HG03457 (cell line): ENCODE measurements around the gene CMSS1.

Experiments
- ATAC-seq: cut with Tn5 transposase; IDR thresholded peaks from one replicate; pipeline ENCODE4 v1.9.1; 2021; ENCODE audit warnings: moderate number of reproducible peaks; ENCODE audit not compliant: unreplicated experiment

CMSS1 gene

DNA sequence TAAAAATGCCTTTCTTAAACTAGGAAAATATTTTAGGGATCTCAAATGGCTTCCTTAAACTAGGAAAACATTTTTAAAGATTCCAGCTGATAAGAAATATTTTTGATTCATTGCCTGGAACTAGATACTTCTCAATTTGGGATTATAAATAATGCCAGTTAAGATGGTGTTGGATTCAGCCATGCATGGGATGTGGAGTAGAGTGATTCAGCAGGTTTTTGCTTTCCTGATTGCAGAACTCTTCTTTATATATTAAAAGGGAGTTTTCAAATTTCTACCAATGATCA is 281.1 kb downstream of the CMSS1 start:
- no peak for ATAC-seq

DNA sequence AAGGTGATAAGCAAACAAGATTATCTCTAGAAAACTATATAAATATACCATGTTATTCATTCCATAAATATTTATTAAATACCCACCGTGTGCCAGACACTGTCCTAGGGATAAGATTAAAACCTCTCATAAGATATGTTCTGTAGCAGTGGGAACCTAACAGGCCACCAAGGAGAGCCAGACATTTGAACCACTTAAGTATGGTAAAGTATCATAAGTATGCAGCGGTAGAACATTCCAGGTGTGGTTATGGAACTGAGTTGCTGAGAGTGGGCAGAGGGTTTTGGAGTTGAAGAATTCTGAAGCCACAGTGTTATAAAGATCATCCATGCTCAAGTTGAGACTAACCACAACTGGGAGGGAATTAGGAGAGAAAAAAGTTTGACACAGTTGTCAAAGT is 282.0 kb downstream of the CMSS1 start:
- ATAC-seq, result no peak

DNA sequence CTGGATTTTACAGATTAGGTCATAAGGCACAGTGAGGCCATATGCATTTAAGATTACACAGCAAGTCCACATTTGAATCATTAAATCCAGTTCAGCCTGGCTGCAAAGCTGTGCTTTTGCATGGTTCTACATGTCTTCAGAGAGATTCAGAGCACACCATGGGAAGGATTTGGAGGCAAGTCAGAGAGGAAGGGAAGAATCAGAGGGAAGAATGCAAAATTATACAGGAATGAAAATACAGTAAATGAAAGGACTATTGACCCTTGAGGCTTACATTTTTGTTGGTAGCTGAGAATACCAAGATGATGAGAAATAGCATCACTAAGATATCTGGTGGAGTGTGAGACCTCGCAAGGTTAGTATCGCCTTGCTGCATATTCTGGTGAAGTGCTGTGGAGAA is 282.8 kb downstream of the CMSS1 start:
- ATAC-seq, result no peak

DNA sequence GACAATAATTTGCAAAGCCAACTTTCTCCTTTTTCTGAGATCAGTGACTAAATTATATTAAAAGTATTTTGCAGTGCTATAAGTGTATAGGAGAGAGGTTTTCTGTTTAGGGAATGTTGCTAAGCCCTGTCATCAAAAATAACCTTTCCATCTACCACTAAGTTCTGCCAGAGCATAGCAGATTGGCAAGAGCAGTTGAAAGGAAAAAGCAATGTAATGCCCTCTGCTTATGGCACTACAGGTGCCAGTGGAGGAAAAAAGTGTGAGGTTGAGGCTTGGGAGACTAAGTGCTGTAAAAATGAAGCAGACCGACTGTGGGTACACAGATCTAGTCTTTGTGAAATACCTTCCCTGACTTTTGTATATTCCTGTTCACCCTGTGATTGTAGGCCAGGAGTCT is 285.1 kb downstream of the CMSS1 start:
- no peak for ATAC-seq

DNA sequence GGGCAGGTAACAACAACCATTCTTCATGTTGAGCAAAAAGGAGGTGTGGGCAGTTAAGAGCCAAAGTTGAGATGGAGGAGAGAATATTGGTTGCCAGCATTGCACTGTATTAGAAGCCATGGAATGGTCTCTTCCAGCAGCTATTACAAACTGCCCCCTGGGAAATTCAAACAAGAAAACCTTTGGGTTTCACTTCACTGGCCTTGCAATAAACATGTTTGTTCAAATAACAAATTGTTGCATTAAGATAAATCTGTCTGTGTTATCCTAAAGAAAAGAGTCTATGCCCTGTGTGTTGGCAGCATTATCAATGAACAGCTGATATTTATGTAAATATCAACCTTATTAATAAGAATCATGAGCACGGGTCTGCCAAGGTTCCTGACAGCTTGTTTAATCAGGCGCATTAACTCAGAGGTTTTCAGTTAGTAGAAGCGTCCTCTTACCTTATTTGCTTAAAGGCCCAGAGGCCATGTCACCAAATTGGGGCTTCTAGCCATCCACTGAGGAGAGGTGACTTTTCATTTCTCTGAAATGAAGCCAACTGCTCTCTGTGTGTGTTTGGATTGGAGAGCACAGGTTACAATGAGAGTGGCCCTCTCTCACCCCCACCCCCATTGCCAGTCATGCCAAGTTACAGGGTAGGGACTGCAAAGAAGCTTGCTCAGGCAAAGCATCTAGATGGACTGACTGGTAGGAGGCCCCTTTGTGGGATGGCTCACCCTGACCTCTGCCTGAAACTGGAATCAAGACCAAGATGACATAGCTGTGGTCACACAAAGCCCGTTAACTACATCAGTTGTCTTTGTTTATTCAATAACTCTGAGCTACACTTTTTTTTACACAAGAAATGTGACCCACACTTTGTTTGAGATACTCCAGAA is 286.1 kb downstream of the CMSS1 start:
- peak; percentile 86 for ATAC-seq

DNA sequence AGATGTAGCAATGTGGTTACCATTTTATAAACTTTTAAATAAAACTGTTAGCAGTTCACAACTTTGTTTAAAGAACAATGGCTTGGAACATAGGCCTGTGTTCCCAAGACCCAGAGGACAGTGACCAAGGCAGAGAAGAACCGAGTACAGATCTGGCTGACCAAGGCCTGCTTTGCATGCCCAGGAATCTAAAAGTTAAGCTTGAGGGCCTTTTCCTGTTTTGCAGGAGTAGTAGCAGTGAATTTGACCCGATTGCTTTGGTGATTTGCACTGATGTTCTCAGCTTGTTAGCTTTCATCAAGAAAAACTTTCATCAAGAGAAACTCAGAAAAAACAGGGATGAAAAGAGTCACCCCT is 286.8 kb downstream of the CMSS1 start:
- peak; percentile 35 for ATAC-seq

DNA sequence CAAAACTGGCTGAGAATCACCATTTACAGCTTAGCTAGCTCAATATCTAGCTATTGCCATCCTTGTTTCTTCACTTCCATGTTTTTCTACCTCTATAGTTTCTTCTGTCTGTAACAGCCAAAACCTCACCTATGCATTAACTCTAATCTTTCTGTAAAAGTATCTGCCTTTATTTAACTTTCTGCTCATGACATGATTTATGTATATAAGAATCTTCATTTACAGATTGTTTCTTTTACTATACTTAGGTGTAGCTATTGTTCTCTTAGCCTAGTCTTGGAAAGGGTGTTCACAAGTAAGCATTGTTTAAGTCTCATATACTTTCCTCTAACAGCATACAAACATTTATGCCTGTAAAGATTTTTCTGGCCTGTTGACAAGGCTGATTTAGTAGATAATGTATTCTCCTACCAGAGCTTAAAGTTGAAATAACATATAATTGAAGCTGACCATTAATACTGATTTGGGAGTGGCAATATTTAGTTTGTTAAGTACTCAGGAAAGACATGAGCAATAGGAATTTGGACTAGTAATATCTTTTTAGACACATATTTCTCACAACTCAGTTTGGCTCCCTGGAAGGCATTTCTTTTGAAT is 287.3 kb downstream of the CMSS1 start:
- no peak for ATAC-seq

DNA sequence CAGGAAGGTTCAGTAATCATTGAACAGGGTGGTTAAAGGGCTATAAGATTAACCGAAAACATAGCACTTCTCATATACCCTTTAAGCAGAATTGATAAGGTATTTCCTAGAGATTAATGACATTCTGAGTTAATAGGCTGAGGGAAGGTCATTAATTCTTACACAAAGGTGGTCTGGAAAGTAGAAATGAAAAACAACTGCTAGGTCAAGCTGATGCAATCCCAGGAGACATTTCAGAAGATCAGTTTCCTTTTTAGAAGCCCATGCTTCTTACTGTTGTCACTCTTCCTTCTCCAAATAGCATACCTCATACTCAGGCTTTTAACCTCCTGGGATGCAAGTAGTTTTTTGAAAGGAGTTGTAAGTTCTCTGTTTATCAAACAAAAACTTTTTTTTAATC is 287.8 kb downstream of the CMSS1 start:
- ATAC-seq, result peak; percentile 42

DNA sequence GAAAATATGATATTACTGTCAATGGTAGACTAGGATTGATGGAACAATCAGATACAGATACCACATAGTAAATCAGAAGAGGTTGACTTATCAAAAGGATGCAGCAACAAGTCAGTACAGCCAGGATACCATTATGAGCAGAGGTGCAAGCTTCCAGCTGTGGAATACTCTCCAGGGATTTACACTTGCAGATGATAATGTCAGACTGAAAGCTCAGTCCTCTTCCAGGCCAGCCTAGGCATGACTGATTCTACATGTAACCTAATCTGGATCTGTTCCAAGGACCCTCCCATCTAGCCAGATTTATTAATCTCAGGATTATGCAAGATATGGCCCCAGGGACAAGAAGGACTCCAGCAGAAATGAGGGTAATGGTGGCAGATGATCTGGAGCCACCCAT is 288.4 kb downstream of the CMSS1 start:
- ATAC-seq, result no peak

DNA sequence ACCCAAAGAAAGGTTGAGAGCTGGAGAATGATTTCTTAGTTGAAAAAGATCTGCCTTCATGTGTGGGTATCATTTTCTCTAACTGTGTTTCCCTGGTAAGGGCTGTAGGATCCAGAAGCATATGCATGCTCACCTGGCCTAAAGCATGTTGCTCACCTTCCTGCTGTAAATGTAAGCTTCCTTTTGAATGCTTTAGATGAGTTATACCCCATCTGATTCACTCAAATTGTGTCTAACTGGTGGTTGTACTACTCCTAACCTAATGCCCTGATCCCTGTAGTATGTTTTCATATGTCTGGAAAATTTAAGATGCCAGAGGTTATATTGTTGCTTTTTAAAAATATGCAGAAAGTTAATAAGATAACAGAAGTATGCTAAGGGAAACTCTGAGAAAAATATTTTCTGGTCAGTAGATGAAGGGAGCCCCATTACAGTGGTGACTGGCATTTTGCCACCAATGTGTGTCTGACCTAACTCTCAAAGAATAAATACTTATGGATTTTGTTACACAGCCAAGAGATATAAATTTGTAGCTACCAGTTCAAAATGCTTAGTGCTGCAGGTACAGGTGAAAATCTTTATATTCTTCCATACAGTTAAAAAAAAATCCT is 289.0 kb downstream of the CMSS1 start:
- no peak for ATAC-seq

DNA sequence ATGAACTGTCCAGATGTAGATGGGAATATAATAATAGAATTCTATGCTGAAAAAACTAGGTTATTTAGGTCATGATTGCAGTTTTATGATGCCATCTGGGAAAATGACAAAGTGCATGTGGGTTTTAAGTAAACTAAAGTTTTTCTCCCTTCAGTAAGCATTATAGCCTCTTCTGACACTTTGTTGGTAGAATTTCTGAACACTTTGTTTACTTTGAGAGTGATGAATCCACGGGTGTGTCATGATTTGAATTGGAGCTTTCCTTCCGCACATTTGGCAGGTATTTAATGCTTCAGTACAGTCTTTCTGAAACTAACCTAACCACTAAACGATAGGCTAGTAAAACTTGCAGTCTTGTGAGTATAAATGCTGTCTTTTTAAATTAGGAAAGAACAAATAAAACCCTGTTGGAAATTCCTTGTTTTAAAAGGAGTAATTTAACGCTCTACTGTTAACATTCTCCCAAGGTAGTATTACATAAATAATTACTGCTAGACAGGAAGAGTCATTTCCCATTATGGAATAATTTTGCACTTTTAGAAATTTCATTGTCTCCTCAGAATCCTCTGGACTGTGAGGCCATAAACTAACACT is 289.7 kb downstream of the CMSS1 start:
- no peak for ATAC-seq

DNA sequence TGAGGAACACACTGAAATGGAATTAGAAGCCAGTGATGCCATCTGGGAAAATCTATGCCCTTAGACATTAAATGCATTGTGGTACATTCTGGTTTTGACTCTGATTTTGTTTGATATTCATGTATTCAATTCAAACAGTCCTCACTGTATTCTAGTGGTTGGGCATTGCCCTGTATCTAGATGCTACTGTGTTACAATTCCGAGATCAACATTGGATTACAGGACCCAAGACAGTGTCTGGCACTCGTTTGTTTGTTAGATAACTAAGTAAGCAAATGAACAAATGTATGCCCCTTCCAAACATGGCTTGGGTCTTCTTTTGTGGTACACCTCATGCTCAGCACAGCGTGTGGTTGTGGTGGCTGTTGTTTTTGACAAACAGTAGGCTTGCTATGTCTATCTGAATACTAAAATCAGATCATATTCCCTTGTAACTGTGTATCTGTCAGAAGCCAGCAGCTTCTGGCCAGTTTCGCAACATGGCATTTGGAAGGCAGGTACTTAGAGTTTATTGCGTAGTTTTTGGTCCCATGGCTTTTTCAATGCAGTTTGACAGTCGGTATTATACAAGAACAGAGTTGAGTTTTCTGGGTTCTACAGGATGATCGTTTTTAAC is 290.9 kb downstream of the CMSS1 start:
- ATAC-seq, result no peak

DNA sequence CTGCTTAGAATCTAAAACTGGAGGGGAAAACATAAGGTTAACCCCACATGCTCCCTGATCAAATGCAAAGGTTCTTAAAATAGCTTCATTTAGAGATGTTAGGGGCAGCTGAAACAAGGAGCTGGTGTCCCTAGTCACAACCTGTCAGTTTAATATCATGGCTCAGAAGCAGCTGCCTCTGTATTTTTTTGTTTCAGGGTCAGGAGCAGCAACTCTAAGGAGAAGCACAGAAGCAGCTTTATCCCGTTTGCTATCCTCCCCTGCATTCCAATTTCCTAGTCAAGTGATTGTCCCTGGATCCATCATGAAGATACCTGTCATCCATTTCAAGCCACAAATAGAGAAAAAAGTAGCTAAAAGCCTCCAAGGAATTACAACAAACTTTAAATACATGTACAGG is 292.5 kb downstream of the CMSS1 start:
- ATAC-seq, result no peak

DNA sequence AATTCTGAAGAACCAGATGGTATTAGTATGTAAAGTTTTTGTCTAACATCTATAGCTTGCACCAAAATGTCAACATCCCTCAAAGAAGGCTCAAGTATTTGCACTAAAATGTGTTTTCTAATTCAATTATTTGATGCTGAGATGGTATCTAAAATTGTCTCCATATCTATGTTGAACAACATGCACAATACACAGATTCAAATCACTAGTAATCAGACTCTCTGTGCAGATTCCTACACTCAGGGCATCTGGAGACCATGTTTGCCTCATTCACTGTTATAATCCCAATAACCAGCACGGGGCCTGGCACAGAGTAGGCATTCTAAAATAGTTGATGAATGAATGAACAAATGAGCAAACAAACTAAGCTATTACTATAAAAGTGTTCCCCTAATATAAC is 294.1 kb downstream of the CMSS1 start:
- ATAC-seq, result no peak

DNA sequence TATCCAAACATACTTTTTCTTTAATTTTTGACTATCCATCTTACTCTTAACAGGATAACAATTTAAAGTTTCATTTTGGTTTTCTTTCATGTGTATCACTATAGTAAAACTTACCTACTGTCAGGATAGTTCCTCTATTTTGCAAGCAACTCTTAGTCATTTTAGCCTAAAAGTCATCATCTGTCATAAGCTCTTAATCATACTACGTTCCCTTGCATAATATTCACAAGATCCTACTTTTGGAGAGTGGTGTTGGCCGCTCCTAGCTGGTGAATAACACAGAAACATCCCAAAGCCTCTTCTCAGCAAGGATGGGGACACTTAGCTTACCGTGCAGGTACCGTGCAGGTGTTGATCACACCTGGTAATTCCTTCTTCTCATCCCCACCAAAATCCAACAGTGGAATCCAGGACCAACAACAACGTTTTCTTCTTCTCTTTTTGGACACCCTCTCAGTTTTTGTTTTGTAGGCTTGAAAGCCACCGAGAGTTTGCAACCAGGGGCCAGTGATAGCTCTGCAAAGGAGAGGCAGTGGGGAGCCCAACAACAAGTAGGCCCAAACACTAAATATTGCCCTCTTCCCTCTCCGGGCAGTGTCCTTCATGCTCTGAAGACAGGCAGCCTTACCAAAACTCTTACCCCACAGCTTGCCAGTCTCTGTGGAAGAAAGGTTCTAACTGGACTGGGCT is 296.2 kb downstream of the CMSS1 start:
- no peak for ATAC-seq

DNA sequence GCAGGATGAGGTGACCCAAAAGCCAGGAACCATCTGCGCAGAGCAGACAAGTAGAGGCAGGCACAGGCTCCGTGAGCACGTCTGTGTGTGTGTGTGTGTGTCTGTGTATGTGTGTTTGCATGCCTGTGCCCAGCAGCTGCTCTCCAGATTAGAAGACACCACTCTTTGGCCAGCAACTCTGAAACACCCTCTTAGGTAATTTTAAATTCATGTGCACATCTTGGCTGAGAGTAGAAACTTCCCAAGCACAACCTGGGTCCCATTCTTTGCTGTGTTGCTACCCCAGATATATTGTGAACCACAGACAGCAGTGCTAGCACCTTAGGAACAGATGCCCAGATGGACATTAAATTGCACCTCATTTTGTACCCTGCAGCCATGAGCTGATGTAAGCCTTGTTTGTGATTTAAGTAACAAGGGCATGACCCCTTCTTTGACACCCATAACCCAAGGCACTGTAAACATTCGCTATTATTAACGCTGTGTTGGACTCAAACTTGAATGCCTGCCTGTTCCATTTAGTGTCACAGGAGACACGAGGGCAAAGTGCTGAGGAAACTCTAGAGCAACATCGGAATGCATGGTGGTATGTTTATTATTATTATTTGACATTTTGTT is 296.9 kb downstream of the CMSS1 start, which contains the start of gene FILIP1L:
Gene FILIP1L, minus strand, starts transcription at position 89 of the 618 bp plus-strand sequence.
- no peak for ATAC-seq

DNA sequence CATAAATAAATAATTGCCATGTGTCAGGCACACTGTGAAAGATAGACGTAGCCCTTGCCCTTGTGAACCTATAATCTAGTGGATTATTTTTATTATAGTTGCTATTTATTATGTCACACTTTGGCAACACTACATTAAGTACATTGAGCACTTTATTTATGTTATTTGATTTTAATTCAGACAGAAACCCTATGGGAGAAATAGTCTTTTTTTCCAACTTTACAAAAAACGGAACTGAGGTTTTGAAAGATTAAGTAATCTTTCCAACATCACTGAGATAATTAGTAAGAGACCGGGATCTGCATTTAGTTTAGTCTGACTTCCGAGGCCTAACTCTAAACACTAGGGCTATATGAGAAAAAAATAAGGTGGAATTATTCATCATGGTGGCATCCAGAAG is 299.4 kb downstream of the CMSS1 start:
- ATAC-seq, result no peak

DNA sequence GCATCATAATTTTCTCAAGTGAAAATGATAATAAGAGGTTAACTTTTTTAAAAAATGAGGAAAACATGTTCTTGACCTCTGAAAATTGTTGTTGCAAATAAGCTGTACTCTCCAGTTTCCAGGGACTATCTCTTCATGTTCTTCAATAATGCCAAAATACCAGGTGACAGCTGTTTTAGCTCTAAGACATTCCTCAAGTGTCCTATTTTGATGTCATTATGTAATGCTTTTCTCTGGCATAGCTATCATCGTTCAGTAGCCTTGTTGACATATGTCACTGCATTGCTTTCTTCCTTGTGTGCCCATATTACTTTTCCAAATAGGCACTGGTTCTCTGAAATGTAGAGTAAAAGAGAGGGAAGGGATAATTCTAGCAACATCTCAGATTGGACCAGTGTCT is 302.4 kb downstream of the CMSS1 start:
- ATAC-seq, result no peak

DNA sequence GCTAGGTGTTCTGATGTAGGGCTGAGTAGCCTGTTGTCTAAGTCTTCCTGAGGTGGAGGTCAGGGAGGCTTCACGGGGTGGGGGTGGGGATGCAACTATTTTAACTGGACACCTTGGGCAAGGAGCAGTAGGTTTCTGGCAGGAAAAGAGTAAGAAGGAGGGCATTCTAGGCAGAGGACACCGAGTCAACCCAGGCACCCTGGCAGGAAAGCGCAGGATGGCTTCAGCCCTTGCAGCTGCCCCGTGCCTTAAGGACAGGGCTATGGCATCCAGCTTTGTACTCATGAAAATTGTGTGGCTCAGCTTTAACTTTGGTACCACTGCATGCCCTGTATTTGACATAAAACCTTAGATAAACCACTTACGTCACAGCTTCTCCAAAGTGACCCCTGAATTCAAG is 303.0 kb downstream of the CMSS1 start:
- ATAC-seq, result no peak

DNA sequence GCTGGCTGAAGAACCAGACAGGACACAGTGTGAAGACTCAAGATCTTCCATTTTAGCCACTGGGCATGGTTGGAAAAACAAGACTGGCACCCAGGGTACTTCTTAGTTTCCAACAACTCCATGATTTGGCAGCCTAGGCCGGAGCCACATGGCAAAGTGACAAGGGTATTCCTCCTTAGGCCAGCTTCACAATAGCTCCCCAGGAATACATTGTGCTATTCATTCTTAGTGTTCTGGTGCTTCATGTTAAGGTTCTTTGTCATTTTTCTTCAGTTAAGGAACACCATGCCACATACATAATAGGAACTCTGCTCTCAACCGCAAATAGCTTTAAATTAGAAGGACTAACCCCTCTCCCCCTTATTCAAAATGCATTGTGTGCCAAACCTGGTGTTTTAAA is 304.7 kb downstream of the CMSS1 start:
- no peak for ATAC-seq

DNA sequence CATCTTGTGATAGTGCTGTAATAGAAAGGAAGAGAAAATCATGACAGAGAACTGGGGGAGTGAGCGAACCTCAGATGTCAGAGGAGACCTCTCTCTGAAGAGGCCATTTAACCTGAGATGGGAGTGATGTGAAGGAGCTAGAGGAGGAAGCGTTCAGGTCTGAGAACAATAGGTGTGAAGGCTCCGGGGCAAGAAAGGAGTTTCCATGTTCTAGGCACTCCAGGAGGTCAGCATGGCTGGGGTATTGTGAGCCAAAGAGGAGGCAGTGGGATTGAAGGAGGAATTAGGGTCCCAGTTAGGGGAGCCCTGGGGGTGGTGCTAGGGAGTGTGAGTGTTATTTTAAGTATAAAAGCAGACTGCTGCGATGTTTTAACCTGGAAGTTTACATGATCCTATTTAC is 305.4 kb downstream of the CMSS1 start:
- no peak for ATAC-seq
